ENCODE data around the gene CAMK2N1. TPM values are rescaled to one million over a fixed set of nuclear protein-coding genes. Genes with fewer than 3 reads are reported as not detected.

CAMK2N1 gene
- total RNA-seq, 1 donor from 2014 or later: 2.2 TPM

GRCh38 chr1:20478057-20478635, 7.9 kb downstream of the CAMK2N1 start:
- DNase-seq: no peak

- peak; percentile 51 for DNase-seq
Observed at GRCh38 chr1:20477348-20478056, 8.5 kb downstream of the CAMK2N1 start.

GRCh38 chr1:20476265-20477038, 9.6 kb downstream of the CAMK2N1 start:
- DNase-seq: peak; percentile 8

- DNase-seq: no peak
Observed at GRCh38 chr1:20474996-20475395, 11.0 kb downstream of the CAMK2N1 start.

GRCh38 chr1:20474333-20474975, 11.6 kb downstream of the CAMK2N1 start:
- DNase-seq: no peak

GRCh38 chr1:20473894-20474293, 12.1 kb downstream of the CAMK2N1 start:
- no peak for DNase-seq

GRCh38 chr1:20472860-20473711, 12.9 kb downstream of the CAMK2N1 start:
- peak; percentile 84 for DNase-seq

GRCh38 chr1:20472121-20472520, 13.9 kb downstream of the CAMK2N1 start:
- no peak for DNase-seq

- peak; percentile 62 for DNase-seq
Observed at GRCh38 chr1:20470194-20470593, 15.8 kb downstream of the CAMK2N1 start.

GRCh38 chr1:20469406-20470076, 16.5 kb downstream of the CAMK2N1 start:
- no peak for DNase-seq

- DNase-seq: no peak
Observed at GRCh38 chr1:20466273-20466672, 19.7 kb downstream of the CAMK2N1 start.

- DNase-seq: no peak
Observed at GRCh38 chr1:20465187-20465586, 20.8 kb downstream of the CAMK2N1 start.

GRCh38 chr1:20463502-20463901, 22.5 kb downstream of the CAMK2N1 start:
- DNase-seq: no peak

- DNase-seq: no peak
Observed at GRCh38 chr1:20462397-20462796, 23.6 kb downstream of the CAMK2N1 start.

GRCh38 chr1:20458717-20459116, 27.3 kb downstream of the CAMK2N1 start:
- no peak for DNase-seq

- no peak for DNase-seq
Observed at GRCh38 chr1:20454004-20454403, 32.0 kb downstream of the CAMK2N1 start.

- no peak for DNase-seq
Observed at GRCh38 chr1:20449735-20450311, 36.2 kb downstream of the CAMK2N1 start.

GRCh38 chr1:20448671-20449071, 37.3 kb downstream of the CAMK2N1 start:
- DNase-seq: peak; percentile 13

GRCh38 chr1:20447794-20448193, 38.2 kb downstream of the CAMK2N1 start:
- no peak for DNase-seq

- DNase-seq: no peak
Observed at GRCh38 chr1:20446796-20447195, 39.2 kb downstream of the CAMK2N1 start.

GRCh38 chr1:20445956-20446355, 40.1 kb downstream of the CAMK2N1 start:
- DNase-seq: no peak
